HUES48 (cell line): Measurements from ENCODE around the gene EXOC2.

Source experiments
- H3K27ac ChIP-seq: one replicate; pipeline ENCODE4 v1.7.0; 2013; ENCODE audit warnings: low read depth, low read length, inconsistent platforms
- H3K27me3 ChIP-seq: 2 replicates; pipeline ENCODE4 v1.6.1; 2013; ENCODE audit warnings: mild to moderate bottlenecking, low read length; ENCODE audit not compliant: control insufficient read depth, insufficient read depth
- H3K36me3 ChIP-seq: 2 replicates; pipeline ENCODE4 v1.6.1; 2013; ENCODE audit warnings: low read length; ENCODE audit not compliant: control insufficient read depth, insufficient read depth
- H3K4me1 ChIP-seq: 2 replicates; pipeline ENCODE4 v1.6.1; 2013; ENCODE audit warnings: mild to moderate bottlenecking, low read length; ENCODE audit not compliant: control insufficient read depth, insufficient read depth
- H3K4me3 ChIP-seq: 2 replicates; pipeline ENCODE4 v1.5.1; 2013; ENCODE audit warnings: mild to moderate bottlenecking, low read depth, low read length
- H3K9ac ChIP-seq: 2 replicates; pipeline ENCODE4 v1.6.1; 2013; ENCODE audit warnings: mild to moderate bottlenecking, low read depth, low read length, moderate library complexity
- H3K9me3 ChIP-seq: 2 replicates; pipeline ENCODE4 v1.6.1; 2013; ENCODE audit warnings: low read length; ENCODE audit not compliant: control insufficient read depth, insufficient read depth

The EXOC2 gene

DNA sequence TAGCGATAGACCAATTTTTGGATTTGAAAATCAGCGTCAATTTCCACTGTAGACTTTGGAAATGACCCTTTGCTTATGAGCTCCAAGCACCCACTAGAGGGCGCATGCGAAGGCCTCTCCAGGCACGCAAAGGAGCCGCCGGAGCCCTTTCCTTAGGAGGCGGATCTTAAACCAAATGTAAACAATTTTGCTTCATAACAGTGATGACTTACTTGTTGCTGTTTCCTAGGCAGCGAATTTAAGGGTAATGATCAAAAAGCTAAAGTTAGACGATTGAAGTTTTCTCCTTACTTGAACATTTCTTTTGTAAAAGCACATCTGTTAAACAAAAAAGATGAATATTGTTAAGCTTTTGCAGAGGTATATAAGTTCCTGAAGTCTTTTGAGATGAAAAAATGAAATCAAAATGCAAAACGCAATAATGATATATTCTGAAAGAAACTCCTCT lies 29.2 kb upstream of the EXOC2 start:
- Histone ChIP-seq H3K4me1 (no peaks in the 10 kb centered on the region), H3K9me3 (no peaks in the 10 kb centered on the region), H3K4me3 (no peak overlapping the region), H3K36me3 (no peaks in the 10 kb centered on the region), H3K9ac (no peak overlapping the region), H3K27me3 (no peaks in the 10 kb centered on the region), H3K27ac (no peak overlapping the region)

DNA sequence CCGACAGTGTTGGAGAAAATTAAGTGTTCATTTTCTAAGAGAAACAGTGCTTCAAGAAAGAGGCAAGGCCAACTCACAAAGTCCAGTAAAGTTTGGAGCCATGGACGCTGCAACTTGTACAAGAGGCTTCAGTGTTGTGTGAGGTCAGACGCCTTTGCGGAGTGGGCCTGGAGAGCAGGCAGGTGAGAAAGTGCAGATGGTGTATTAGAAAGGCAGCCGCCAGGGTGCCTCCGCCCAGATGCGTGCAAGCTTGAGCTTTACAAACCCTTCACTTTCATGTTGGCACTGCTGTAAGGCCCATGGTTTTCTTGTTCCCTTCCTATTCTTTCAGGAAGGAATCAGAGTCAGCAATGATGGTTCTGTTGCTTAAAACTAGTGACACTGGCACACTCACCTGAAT lies 25.4 kb upstream of the EXOC2 start:
- Histone ChIP-seq H3K4me3 (no peak overlapping the region), H3K9me3 (no peaks in the 10 kb centered on the region), H3K27ac (no peak overlapping the region), H3K4me1 (no peaks in the 10 kb centered on the region; the same call in 1 of the 2 replicates), H3K36me3 (no peaks in the 10 kb centered on the region), H3K27me3 (no peaks in the 10 kb centered on the region), H3K9ac (no peak overlapping the region)

DNA sequence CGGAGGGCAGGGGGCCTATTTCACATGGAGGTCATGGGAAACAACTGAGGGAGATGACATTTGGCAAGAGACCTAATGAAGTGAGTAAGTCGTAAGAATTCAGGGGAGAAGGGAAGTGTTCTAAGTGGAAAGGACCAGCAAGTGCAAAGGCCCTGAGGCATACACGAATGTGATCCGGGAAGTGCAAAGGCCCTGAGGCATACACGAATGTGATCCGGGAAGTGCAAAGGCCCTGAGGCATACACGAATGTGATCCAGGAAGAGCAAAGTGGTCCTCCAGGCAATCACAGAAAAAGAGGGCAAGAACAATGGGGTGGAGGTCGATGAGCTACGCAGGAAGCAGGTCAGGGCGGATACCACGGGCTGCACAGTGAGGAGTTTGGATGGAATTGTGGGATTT lies 24.2 kb upstream of the EXOC2 start:
- Histone ChIP-seq H3K36me3 (no peaks in the 10 kb centered on the region), H3K4me1 (no peaks in the 10 kb centered on the region; the same call in 1 of the 2 replicates), H3K9ac (no peak overlapping the region), H3K27ac (no peak overlapping the region), H3K4me3 (no peak overlapping the region), H3K27me3 (no peaks in the 10 kb centered on the region), H3K9me3 (no peaks in the 10 kb centered on the region)

DNA sequence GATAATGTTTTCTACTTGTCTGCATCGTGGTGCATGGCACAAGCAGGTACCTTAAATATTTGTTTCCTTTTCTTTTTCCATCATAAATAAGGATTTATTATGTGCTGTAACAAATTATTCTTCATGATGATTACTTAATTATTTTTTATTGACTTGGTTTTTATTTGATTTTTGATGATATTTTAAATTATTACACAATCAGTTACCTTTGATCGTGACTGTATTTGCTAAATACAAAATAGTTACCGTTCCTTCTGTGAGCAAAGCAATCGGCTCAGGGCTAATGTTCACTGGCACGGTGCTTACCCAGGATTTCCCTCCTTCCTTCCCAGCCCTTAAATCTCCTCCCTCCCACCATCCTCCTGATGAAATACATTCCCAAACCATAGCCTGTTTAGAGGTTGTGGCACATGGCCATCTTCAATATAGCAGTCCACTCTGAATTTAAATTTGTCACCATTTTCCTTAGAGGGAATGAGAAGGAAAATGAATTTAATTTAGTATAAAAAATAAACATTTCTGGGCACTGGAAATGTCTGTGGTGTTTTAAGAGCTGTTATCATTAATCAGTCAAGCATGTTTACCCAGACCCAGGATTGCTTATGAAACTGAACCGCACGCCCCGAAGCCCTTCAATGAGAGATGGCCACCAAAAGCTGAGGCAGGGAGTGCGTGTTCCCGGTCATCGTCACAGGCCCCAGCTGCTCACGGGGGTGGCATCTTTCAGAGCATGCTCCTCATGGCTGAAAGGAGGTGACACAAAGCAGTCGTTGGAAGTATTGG lies 23.0 kb upstream of the EXOC2 start:
- Histone ChIP-seq H3K27ac (no peak overlapping the region), H3K9me3 (no peaks in the 10 kb centered on the region), H3K4me3 (no peak overlapping the region), H3K4me1 (peaks cover 8% of the 10 kb centered on the region; the same call in 1 of the 2 replicates), H3K9ac (no peak overlapping the region), H3K36me3 (no peaks in the 10 kb centered on the region), H3K27me3 (no peaks in the 10 kb centered on the region)

DNA sequence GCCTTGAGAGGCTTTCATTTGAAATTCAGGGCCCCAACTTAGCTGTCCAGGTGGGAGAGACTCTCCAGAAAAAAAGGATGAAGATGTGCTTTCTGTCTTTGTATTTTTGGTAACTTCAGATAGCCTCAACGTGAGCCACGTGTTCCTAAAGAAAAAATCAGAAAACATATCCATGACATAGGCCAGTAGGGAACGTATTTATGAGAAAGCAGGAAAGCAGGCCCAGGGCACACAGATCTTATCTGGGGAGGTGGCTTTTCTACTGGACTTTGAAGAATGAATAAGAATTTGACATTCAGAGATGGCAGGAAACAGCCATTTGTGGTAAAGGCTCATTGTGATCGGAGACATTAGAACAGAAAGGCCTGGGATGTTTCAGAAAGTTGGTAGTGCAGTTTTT lies 21.2 kb upstream of the EXOC2 start:
- Histone ChIP-seq H3K4me3 (no peak overlapping the region), H3K4me1 (peaks cover 20% of the 10 kb centered on the region; the same call in 1 of the 2 replicates), H3K9me3 (no peaks in the 10 kb centered on the region), H3K9ac (no peak overlapping the region), H3K27ac (no peak overlapping the region), H3K27me3 (no peaks in the 10 kb centered on the region), H3K36me3 (no peaks in the 10 kb centered on the region)

DNA sequence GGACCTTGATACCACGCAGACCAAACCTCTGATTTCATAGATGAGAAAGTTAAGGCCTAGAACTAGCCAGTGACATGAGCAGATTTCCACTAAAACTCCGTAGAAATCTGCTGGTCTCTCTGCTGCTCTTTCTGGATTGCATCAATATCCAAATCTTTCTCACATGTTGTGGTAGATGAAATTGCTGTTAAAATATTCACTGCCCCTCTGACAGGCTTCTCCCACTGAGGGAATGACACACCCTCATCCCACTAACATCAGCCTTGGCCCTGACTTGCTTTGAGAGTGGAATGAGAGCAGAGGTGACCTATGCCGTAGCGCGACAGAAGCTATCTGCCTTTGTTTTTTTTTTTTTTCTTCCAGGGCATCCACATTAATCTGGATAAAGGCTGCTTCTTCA lies 20.4 kb upstream of the EXOC2 start:
- peaks cover 27% of the 10 kb centered on the region; the same call in 1 of the 2 replicates for H3K4me1 ChIP-seq
- no peaks in the 10 kb centered on the region for H3K9me3 ChIP-seq
- H3K9ac ChIP-seq = no peak overlapping the region
- H3K36me3 ChIP-seq = no peaks in the 10 kb centered on the region
- no peak overlapping the region for H3K4me3 ChIP-seq
- H3K27me3 ChIP-seq = no peaks in the 10 kb centered on the region
- no peak overlapping the region for H3K27ac ChIP-seq

DNA sequence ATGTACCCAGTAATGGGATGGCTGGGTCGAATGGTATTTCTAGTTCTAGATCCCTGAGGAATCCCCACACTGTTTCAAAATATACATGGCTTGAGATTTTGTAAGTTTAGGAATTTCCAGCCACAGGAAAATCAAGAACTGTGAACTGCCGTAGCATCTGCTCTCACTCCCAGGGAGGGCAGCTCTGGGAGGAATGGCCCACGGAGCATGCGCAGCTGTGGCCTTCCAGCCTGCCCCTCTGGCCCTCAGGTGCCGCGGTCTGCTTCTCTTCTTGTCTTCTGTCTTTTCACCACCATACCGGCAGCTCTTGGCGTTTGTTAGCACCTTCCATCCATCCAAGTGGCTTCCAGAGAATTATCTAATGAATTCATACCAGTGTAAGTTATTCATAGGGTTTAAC lies 19.9 kb upstream of the EXOC2 start:
- Histone ChIP-seq H3K27ac (no peak overlapping the region), H3K4me3 (no peak overlapping the region), H3K9ac (no peak overlapping the region), H3K27me3 (no peaks in the 10 kb centered on the region), H3K4me1 (peaks cover 33% of the 10 kb centered on the region), H3K36me3 (no peaks in the 10 kb centered on the region), H3K9me3 (no peaks in the 10 kb centered on the region)

DNA sequence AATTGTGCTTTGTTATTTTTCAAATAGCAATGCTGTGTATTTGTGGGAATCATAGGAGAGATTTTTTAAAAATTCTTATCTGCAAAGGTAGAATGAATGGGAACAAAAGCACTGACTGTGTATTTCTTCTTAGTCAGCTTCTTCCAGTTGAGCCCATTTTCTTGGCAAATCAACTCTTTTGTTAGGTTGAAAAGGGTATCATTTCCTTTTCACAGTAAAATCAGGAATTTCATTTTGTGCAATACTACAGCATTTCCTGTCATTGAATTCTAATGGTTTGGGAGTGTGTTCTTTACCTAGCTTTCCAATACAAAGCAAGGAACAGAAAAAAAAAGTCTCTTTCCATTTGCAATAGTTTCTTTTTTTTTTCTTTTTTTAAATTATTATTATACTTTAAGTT lies 19.0 kb upstream of the EXOC2 start:
- no peaks in the 10 kb centered on the region for H3K9me3 ChIP-seq
- no peaks in the 10 kb centered on the region for H3K27me3 ChIP-seq
- peaks cover 42% of the 10 kb centered on the region for H3K4me1 ChIP-seq
- no peak overlapping the region for H3K27ac ChIP-seq
- H3K9ac ChIP-seq = no peak overlapping the region
- H3K36me3 ChIP-seq = no peaks in the 10 kb centered on the region
- H3K4me3 ChIP-seq = no peak overlapping the region

DNA sequence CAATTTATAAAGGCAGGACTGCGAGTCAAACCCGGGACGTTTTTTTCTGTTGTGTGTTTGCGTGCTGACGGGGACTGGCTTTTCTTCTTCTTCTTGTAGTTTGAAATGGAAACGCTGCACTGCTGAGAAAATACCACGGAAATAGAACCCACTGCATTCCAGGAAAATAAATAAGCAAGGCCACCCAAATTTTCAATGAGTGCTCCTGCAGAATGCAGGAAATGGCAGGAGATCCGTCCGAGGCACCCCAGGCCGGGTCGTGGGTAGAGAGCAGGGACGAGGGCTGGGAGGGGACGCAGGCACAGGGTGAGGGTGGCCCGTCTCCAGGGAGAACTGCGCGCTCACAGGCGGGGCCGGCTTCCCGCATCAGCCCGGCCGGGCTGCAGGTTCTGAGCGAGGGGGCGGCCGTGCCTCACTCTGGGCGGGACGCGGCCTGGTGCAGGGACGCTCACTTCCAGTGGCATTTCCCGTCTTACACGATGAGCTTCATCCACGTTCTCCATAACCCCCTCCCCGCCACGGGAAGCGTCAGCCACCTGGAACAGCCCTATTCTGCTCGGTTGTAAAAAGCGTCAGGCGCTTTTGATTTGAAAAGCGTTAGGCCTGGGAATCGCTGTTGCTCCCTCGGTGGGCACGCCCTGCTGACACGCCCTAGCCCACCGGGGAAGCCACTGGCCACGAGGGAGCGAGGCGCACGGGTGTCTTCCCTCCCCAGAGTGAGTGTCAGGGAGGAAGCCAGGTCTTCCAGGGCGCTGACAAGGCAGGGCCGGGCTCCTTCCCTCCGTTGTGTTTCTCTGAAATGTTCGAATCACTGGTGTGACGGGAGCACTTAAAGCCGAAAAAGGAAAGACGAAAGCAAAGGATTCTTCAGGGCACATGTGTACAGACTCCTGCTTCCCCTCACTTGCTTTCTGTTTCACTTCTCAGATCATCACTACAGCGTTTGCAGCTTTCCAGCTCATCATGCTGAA lies 17.9 kb upstream of the EXOC2 start:
- H3K9me3 ChIP-seq = no peaks in the 10 kb centered on the region
- peak overlapping the region; percentile 62 for H3K4me3 ChIP-seq
- no peak overlapping the region for H3K27ac ChIP-seq
- no peaks in the 10 kb centered on the region for H3K27me3 ChIP-seq
- H3K36me3 ChIP-seq = no peaks in the 10 kb centered on the region
- peaks cover 52% of the 10 kb centered on the region for H3K4me1 ChIP-seq
- peak overlapping the region; percentile 24; the same call in 1 of the 2 replicates for H3K9ac ChIP-seq

DNA sequence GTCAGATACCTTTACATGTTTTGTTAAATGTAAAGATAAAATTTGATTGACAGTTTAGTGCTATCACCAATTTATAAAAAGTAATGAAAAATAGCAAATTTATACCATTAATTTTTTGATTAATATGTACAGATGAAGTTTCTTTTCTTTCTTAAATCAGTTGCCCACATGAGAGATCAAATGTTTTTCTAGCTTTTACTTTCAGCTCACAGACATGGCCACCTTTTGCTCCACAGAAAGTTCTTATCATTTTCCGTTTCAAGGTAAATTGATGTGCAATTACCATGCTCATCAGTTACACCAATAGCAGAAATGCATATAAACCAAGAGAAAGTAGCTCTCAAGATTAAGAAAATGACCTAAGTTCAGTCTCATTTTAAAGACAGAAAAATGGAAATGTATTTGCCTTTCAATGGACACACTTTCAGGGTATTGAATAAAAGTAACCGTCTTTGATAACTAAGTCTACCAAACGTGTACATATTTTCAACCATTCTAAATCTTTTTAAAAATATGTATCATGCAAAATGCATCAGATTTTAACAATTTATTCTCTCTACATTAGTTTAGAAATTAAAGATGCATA lies 16.6 kb upstream of the EXOC2 start:
- H3K36me3 ChIP-seq = no peaks in the 10 kb centered on the region
- H3K4me1 ChIP-seq = peaks cover 64% of the 10 kb centered on the region
- H3K4me3 ChIP-seq = no peak overlapping the region
- no peaks in the 10 kb centered on the region for H3K27me3 ChIP-seq
- no peak overlapping the region for H3K9ac ChIP-seq
- H3K27ac ChIP-seq = no peak overlapping the region
- H3K9me3 ChIP-seq = no peaks in the 10 kb centered on the region
